Measurements from ENCODE around the gene SIX5.
A peak's percentile ranks its signal among the peaks of the same experiment; 100 is the strongest.

Gene SIX5

DNA sequence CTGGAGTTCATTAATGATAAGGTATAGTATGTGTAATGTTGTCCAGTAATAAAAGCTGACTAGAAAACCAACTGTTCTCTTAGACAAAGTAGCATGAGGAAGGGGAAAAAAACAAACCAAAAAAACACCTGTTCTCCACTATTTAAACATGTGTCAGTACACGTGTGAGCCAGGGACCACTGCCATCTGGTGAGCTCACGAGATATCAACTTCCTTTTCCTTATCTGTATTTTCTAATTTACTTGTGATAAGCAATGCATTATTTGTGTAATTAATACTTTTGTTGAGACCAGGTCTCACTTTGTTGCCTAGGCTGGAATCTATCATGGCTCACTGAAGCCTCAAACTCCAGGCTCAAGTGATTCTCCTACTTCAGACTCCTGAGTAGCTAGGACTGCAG, 4.3 kb upstream of the SIX5 start:
- Mint-ChIP-seq H3K4me3 (peak overlapping the region in 2 of 3 experiments; percentile 19 to 58), H3K36me3 (ENCODE audit: low read depth) (peaks cover 27% of the 10 kb centered on the region), H3K4me1 (peaks cover 13% of the 10 kb centered on the region), H3K27me3 (ENCODE audit: low read depth) (no peaks in the 10 kb centered on the region), H3K9me3 (no peaks in the 10 kb centered on the region), H3K27ac (peak overlapping the region in 2 of 3 experiments; percentile 24 to 56)
- TF ChIP-seq, protein P1, sequence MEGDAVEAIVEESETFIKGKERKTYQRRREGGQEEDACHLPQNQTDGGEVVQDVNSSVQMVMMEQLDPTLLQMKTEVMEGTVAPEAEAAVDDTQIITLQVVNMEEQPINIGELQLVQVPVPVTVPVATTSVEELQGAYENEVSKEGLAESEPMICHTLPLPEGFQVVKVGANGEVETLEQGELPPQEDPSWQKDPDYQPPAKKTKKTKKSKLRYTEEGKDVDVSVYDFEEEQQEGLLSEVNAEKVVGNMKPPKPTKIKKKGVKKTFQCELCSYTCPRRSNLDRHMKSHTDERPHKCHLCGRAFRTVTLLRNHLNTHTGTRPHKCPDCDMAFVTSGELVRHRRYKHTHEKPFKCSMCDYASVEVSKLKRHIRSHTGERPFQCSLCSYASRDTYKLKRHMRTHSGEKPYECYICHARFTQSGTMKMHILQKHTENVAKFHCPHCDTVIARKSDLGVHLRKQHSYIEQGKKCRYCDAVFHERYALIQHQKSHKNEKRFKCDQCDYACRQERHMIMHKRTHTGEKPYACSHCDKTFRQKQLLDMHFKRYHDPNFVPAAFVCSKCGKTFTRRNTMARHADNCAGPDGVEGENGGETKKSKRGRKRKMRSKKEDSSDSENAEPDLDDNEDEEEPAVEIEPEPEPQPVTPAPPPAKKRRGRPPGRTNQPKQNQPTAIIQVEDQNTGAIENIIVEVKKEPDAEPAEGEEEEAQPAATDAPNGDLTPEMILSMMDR (IDR thresholded peaks at IDR 0.05; ENCODE audit: unreplicated experiment in 3 of 3): no peak

DNA sequence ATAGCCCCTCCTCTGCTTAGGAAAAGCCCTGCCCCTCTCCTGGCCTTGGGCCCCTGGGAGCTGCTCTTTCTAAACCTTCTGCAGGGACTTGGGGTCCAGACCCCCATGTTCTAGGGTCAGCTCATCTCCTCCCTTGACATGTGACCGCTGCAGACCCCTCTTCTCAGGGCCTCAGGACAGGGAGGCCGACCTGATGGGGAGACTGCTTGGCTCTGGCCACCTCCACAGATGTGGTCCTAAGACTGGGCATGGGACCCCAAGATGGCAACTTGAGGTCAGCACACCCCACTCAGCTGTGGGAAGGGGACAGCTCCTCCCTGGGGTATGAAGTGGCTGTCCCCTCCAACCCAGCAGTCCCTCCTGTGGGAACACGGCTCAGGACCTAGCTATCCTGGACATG, 3.9 kb upstream of the SIX5 start:
- H3K27me3 Mint-ChIP-seq (ENCODE audit: low read depth): no peaks in the 10 kb centered on the region
- H3K36me3 Mint-ChIP-seq (ENCODE audit: low read depth): peaks cover 27% of the 10 kb centered on the region
- H3K27ac Mint-ChIP-seq: peak overlapping the region in 1 of 3 experiments; percentile 24
- no peaks in the 10 kb centered on the region for H3K9me3 Mint-ChIP-seq
- peaks cover 13% of the 10 kb centered on the region for H3K4me1 Mint-ChIP-seq
- TF ChIP-seq, protein P1 (IDR thresholded peaks at IDR 0.05; ENCODE audit: unreplicated experiment in 3 of 3): no peak
- H3K4me3 Mint-ChIP-seq: peak overlapping the region in 2 of 3 experiments; percentile 19 to 58

DNA sequence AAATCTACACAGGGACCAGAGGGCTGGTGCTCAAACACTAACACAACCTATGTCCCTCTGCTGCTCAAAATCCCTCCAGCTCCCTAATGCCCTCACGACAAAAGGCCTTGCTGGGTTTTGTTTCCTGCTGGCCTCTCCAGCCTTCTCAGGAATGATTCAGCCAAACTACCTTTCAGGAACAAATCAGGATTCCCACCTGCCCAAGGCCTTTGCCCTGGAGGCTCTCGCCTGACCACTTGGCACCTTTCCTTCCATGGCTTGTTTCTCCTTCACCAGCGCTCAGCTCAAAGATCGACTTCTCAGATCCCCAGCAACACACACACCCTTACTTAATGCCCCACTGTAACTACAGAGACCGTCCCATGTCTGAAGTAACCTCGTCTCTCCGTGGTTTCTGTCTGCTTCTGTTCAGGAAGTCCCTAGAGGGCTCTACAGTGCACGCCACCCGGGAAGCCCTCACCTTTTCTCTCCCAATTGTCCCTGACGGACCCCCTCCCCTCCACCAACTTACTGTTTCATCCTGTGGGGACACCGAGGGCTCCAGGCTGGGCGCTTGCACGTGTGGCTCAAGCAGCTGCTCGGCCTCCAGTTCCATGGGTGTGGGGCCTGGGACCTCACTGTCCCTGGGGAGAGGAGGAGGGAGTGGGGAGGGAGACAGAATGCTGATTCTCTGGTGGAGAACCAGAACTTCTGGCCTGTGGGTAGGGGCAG, 3.2 kb upstream of the SIX5 start:
- Mint-ChIP-seq H3K27ac (peak overlapping the region; percentile 6 to 52 (median 24)), H3K4me3 (peak overlapping the region; percentile 8 to 56 (median 18)), H3K9me3 (no peaks in the 10 kb centered on the region), H3K27me3 (ENCODE audit: low read depth) (no peaks in the 10 kb centered on the region), H3K4me1 (peaks cover 13% of the 10 kb centered on the region), H3K36me3 (ENCODE audit: low read depth) (peaks cover 26% of the 10 kb centered on the region)
- TF ChIP-seq, protein P1 (IDR thresholded peaks at IDR 0.05; ENCODE audit: unreplicated experiment in 3 of 3): no peak

DNA sequence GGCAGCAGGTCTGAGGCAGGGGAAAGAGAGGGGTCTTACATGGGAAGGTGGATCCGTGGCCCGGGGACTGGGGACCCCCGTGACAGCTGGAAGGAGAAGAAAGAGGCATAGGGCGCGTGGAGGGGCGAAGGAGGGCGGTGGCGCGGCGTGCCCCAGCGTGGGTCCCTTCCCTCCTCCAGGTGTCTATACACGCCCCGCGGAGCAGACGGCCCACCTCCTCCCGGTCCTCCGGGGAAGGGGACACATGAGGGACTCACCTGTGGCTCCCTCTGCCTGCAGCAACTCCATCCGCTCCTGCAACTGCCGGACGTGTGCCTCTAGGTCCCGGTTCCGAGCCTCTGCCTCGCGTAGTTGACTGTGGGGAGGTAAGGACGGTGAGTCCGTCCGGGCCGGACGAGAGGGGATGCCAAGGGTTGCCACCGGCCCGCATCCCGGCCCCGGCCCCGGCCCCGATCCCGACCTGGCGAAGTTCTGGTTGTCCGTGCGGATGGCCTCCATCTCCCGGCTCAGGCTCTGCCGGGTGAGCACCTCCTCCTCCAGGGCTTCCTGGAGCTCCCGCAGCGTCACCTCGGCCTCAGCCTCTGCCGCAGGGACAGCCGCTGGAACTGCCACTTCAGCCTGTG, 2.4 kb upstream of the SIX5 start:
- peaks cover 13% of the 10 kb centered on the region for H3K4me1 Mint-ChIP-seq
- peak overlapping the region; percentile 49 to 99 (median 97) for H3K27ac Mint-ChIP-seq
- H3K36me3 Mint-ChIP-seq (ENCODE audit: low read depth): peaks cover 18% of the 10 kb centered on the region
- H3K27me3 Mint-ChIP-seq (ENCODE audit: low read depth): no peaks in the 10 kb centered on the region
- peak overlapping the region; percentile 33 to 100 (median 53) for H3K4me3 Mint-ChIP-seq
- TF ChIP-seq, protein P1 (IDR thresholded peaks at IDR 0.05; ENCODE audit: unreplicated experiment in 3 of 3): no peak
- no peaks in the 10 kb centered on the region for H3K9me3 Mint-ChIP-seq

DNA sequence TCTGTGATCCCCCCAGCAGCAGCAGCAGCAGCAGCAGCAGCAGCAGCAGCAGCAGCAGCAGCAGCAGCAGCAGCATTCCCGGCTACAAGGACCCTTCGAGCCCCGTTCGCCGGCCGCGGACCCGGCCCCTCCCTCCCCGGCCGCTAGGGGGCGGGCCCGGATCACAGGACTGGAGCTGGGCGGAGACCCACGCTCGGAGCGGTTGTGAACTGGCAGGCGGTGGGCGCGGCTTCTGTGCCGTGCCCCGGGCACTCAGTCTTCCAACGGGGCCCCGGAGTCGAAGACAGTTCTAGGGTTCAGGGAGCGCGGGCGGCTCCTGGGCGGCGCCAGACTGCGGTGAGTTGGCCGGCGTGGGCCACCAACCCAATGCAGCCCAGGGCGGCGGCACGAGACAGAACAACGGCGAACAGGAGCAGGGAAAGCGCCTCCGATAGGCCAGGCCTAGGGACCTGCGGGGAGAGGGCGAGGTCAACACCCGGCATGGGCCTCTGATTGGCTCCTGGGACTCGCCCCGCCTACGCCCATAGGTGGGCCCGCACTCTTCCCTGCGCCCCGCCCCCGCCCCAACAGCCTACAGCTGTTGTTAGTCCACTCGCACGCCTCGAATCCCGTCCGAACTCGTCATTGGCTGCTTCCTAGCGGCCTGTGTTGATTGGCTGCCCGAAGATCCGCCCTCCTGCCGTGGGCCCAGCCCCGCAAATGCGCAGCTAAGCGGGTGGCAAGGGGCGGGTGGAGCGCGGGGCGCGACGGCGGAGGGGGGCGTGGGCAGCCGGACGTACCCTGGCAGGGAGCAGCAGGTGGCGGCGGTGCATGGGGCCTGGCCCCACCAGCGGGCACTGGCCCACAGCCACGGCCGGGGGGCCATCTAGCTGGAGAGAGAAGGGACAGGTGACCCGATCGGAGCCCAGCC, 1.4 kb upstream of the SIX5 start:
- Mint-ChIP-seq H3K36me3 (ENCODE audit: low read depth) (peaks cover 17% of the 10 kb centered on the region), H3K27ac (peak overlapping the region; percentile 97 to 99 (median 99)), H3K4me3 (peak overlapping the region; percentile 95 to 100 (median 98)), H3K4me1 (peaks cover 13% of the 10 kb centered on the region), H3K9me3 (no peaks in the 10 kb centered on the region), H3K27me3 (ENCODE audit: low read depth) (no peaks in the 10 kb centered on the region)
- TF ChIP-seq, protein P1 (IDR thresholded peaks at IDR 0.05; ENCODE audit: unreplicated experiment in 3 of 3): peak; percentile 90 to 97 (median 97)
